ENCODE results near the gene ARHGAP22.

Gene ARHGAP22

GRCh38 chr10:48459270-48460150, 145.4 kb downstream of the ARHGAP22 start:
- no peak for DNase-seq

GRCh38 chr10:48458662-48459048, 146.2 kb downstream of the ARHGAP22 start:
- no peak for DNase-seq

GRCh38 chr10:48457949-48458661, 146.8 kb downstream of the ARHGAP22 start:
- no peak for DNase-seq

- DNase-seq: no peak
Observed at GRCh38 chr10:48456808-48457761, 147.8 kb downstream of the ARHGAP22 start.

- peak; percentile 60 for DNase-seq
Observed at GRCh38 chr10:48456361-48456804, 148.5 kb downstream of the ARHGAP22 start.

- DNase-seq: no peak
Observed at GRCh38 chr10:48455392-48456151, 149.3 kb downstream of the ARHGAP22 start.

- DNase-seq: no peak
Observed at GRCh38 chr10:48455055-48455391, 149.8 kb downstream of the ARHGAP22 start.

- DNase-seq: no peak
Observed at GRCh38 chr10:48454302-48455054, 150.4 kb downstream of the ARHGAP22 start.

GRCh38 chr10:48453451-48454301, 151.2 kb downstream of the ARHGAP22 start:
- no peak for DNase-seq

GRCh38 chr10:48452879-48453412, 151.9 kb downstream of the ARHGAP22 start:
- no peak for DNase-seq

- DNase-seq: no peak
Observed at GRCh38 chr10:48451969-48452878, 152.6 kb downstream of the ARHGAP22 start.

GRCh38 chr10:48450741-48451466, 154.0 kb downstream of the ARHGAP22 start:
- no peak for DNase-seq

- DNase-seq: no peak
Observed at GRCh38 chr10:48450233-48450740, 154.6 kb downstream of the ARHGAP22 start.

- no peak for DNase-seq
Observed at GRCh38 chr10:48449501-48450232, 155.2 kb downstream of the ARHGAP22 start.

GRCh38 chr10:48448796-48449195, 156.1 kb downstream of the ARHGAP22 start:
- DNase-seq: no peak

GRCh38 chr10:48447356-48448215, 157.3 kb downstream of the ARHGAP22 start:
- no peak for DNase-seq

Data from KG1 (cell line).